ENCODE data around the gene NFILZ.

NFILZ gene

DNA sequence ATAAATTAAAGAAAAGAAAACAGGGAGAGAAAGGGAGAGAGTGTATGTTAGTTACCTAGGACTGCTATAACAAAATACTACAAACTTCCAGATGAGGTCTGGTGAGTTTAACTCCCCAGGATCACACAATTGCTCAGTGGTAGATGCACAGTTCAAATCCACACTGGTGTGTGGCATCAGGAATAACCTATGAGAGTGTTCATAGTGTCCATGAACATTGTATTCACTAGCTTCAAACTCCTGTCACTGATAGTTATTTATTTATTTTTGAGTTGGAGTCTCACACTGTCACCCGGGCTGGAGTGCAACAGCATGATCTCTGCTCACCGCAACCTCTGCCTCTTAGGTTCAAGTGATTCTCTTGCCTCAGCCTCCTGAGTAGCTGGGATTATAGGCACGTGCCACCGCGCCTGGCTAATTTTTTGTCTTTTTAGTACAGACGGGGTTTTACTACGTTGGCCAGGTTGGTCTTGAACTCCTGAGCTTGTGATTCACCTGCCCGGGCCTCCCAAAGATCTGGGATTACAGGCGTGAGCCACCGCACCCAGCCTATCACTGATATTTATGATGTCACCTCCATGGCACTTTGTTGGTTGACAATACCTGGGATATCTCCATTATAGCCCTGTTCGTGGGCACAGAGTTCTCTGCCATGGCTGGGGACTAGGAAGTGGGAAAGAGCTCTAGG lies at the start of gene NFILZ:
NFILZ (plus strand) TSS at position 638 of the 688 bp plus-strand sequence. CDS start 46,133 bp downstream, outside the sequence.
- no peak for DNase-seq

- DNase-seq, result no peak
Observed at GRCh38 chr19:8580710-8581281, 49.6 kb upstream of the NFILZ start.

DNA sequence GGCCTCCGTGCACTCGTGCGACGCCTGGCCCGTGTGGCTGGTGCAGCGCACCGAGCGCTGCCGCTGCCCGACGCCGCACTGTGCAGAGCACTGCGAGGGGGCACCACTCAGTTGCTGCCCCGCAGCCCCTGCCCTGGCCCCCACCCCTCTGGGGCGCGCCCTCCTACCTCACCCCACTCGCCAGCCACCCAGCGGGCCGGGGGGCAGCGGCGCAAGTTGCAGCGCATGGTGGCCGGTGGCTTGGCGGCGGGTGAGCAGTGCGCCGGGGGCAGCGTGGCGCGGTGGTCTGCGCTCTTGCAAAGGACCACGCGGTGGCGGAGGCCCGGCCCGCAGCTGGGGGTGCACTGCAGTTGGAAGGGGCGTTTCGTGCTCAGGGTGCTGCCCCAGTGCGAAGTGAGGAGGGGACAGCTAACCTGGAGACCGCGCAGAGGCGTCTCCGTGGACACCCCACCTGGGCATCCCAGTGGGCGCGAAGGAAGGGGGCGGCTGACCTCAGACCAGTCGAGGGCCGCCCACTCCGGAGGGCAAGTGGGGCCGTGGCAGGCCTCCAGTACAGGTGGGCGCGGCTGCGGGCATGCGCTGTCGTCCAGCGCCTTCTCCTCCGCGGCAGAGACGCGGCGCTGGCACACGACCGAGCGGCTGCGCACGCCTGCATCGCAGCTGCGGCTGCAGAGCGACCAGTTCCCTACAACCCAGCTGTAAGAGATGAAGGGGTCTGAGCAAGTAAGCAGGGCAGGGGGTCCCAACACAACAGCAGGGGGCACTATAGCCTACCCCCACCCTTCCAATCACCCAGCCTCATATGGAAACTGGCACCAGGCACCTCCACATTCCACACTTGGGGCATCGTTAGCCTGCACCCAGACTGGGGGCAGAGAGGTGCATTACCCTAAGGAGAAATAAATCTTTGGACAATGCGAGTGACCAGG lies 45.2 kb upstream of the NFILZ start:
- DNase-seq, result no peak

- no peak for DNase-seq
Observed at GRCh38 chr19:8585894-8586750, 44.3 kb upstream of the NFILZ start.

DNA sequence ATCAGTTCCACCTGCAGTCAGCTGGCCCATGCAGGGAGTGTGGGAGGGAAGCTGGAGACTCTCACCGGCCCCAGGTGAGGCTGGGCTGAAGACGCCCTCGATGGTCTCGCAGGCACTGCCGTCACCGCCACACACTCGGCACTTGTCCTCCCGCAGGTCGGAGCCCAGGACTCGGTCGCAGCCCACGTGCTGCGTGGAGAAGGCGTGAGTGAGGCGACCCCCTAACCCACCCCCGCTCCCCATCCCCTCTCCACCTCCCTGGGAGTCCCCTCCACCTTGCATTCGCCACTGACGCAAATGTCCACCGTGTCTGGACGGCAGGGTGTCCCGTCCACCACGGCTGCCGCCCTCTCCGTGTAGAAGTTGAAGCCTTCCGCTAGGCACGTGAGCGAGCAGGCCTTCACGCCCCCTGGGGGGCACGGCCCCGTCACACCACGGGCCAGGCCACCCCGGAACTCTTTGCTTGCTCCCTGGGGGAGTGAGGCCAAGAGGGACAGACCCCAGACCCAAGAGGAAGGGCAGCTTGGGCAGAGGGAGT lies 41.2 kb upstream of the NFILZ start:
- no peak for DNase-seq

- DNase-seq, result peak; percentile 88
Observed at GRCh38 chr19:8592231-8593009, 38.0 kb upstream of the NFILZ start.

GRCh38 chr19:8593931-8594330 lies 36.5 kb upstream of the NFILZ start:
- no peak for DNase-seq

GRCh38 chr19:8595651-8596050 lies 34.8 kb upstream of the NFILZ start:
- DNase-seq, result no peak

GRCh38 chr19:8596168-8596567 lies 34.3 kb upstream of the NFILZ start:
- no peak for DNase-seq

DNA sequence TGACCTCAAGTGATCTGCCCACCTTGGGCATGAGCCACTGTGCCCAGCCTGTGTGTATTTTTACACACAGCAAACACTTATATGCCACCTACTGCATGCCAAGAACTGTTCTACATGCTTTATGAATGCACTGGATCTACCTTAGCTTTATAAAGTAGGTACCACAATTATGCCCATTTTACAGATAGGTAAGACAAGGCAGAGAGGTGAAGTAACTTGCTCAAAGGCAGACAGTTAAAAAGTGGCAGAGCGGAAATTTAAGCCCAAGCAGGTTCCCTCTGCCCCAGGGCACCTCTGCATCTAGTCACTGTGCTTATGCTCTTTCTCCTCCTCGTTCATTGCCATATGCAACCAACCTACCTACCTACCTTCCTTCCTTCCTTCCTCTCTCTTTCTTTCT lies 30.4 kb upstream of the NFILZ start:
- no peak for DNase-seq

GRCh38 chr19:8600816-8601215 lies 29.6 kb upstream of the NFILZ start:
- DNase-seq, result no peak

- DNase-seq, result no peak
Observed at GRCh38 chr19:8601796-8602195, 28.6 kb upstream of the NFILZ start.

DNA sequence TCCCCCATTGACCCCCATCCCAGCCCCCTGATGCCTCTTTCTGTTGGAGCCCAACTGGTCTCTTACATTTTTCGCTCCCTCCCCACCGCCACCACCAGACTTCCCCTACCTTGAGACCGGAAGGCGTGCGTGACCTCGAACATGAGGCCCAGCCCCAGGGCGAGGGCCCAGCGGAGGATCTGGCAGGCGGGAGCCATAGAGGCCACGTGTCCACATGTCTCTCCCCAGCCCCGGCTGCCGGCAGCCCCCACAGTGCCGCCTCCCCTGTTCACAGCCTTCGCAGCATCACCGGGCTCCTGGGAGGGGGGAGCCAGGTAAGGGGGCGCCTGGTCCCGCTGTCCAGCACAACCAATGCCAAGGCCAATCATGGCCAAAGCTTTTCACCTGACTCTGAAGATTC lies 24.9 kb upstream of the NFILZ start:
- no peak for DNase-seq

GRCh38 chr19:8607386-8607785 lies 23.0 kb upstream of the NFILZ start:
- no peak for DNase-seq

DNA sequence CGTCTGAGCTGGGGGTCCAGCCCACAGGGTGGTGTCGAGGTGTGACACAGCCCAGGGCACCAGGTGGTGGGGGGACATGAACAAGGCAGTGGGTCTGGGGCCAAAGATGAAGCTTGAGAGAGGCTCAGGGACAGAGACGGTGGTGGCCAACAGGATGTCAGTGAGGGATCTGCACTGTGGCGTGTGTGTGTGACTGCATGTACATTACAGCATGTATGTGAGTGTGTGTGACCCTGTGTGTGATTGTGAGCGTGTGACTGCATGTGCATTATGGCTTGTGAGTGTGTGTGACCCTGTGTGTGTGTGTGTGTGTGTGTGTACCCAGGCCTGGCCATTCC lies 21.5 kb upstream of the NFILZ start:
- DNase-seq, result no peak

DNA sequence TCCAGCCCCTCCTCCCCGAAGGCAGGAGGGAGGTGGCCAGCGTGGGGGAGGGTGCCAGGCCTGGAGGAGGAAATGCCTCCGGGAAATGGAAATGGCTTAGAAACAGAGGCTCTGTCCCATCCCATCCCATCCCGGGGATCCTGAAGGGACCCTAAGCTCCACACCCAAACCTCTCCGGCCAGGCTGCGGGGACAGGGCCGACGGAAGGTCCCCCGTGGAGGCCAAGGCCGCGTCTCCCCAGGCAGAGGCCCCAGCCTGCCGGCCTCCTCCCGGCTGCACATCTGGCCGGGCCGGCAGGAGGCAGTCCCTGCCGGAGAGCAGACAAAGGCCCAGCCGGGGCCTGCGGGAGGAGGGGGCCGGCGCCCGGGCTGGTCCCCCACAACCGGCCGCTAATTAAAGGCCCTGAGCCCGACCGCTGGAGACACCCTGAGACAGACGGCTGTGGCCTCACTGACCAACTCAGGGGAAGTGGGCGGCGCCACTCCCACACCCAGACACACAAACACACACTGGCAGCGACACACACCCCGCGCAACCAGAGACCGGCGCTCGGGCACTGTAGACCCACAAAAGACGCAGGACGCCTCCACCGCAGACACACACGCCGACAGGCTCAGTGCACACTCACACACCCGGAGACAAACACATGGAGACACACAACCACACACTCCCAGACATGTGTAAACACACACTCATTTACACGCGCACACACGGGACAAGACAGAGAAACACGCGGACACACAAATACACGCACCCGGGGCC lies 21.0 kb upstream of the NFILZ start:
- DNase-seq, result no peak

- no peak for DNase-seq
Observed at GRCh38 chr19:8610041-8610935, 20.1 kb upstream of the NFILZ start, which contains the start of gene ADAMTS10. Gene ADAMTS10 (minus strand): TSS chr19:8610715. CDS start chr19:8605710, 5,005 bp downstream.

- DNase-seq, result no peak
Observed at GRCh38 chr19:8610936-8611300, 19.5 kb upstream of the NFILZ start.

DNA sequence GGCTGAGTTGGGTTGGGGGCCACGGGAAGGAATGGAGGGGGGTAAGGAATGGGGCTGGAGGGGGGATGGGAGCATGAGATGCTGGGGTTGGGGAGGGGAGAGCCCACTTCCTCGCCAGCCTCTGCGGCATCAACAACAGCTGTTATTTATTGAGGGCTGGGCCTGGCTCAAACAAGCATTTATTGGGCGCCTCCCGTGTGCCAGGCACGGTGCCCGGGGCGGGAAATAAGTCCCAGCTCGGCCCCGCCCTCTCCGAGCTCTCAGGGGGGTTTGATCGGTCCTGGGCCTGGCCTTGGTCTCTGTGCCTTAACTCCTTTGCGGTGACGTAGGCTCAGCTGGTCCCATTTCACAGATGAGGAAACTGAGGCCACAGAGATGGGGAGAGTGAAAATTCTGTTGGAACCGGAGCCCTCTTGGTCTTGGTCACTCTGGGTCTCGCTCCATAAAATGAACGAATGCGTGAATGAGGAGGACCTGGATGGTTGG lies 19.0 kb upstream of the NFILZ start:
- no peak for DNase-seq

All from GOT3 (cell line).